Measurements from ENCODE around the gene SMIM45.

The SMIM45 gene

GRCh38 chr22:41951898-41952474 lies at the start of gene SMIM45:
TSS of gene SMIM45 (plus strand) at chr22:41952150.
- no peaks in the 10 kb centered on the region for H3K27me3 ChIP-seq
- H3K27ac ChIP-seq, result no peak within 1 kb of the TSS
- H3K4me1 ChIP-seq, result no peaks in the 10 kb centered on the region
- DNase-seq (ENCODE audit: low spot score), result no peak
- no peak within 1 kb of the TSS for H3K4me3 ChIP-seq
- TF ChIP-seq, protein P1, sequence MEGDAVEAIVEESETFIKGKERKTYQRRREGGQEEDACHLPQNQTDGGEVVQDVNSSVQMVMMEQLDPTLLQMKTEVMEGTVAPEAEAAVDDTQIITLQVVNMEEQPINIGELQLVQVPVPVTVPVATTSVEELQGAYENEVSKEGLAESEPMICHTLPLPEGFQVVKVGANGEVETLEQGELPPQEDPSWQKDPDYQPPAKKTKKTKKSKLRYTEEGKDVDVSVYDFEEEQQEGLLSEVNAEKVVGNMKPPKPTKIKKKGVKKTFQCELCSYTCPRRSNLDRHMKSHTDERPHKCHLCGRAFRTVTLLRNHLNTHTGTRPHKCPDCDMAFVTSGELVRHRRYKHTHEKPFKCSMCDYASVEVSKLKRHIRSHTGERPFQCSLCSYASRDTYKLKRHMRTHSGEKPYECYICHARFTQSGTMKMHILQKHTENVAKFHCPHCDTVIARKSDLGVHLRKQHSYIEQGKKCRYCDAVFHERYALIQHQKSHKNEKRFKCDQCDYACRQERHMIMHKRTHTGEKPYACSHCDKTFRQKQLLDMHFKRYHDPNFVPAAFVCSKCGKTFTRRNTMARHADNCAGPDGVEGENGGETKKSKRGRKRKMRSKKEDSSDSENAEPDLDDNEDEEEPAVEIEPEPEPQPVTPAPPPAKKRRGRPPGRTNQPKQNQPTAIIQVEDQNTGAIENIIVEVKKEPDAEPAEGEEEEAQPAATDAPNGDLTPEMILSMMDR (IDR thresholded peaks at IDR 0.05), result no peak
- no peaks in the 10 kb centered on the region for H3K36me3 ChIP-seq
- H3K9me3 ChIP-seq, result no peaks in the 10 kb centered on the region

DNA sequence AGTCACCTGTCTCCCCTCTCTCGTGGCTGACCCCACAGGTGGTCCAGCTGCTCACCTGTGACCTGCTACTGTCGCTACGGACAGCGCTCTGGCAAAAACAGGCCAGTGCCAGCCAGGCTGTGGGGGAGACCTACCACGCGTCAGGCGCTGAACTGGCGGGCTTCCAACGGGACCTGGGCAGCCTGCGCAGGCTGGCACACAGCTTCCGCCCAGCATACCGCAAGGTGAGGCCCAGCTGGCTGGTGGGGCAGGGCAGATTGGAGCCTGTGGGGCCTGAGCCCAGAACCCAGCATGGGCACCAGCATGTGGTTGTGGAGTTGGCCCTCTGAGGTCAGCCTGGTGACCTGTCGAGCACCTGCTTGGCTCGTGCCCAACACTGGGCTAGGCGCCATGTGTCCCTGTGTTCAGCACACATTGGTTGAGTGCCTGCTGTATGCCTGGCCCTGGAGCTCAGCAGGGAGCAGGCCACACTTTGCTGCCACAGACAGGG lies 49.0 kb upstream of the SMIM45 start:
- Histone ChIP-seq H3K27ac (peak overlapping the region; percentile 54 to 67), H3K36me3 (peaks cover 34% of the 10 kb centered on the region)
- TF ChIP-seq, protein P1 (IDR thresholded peaks at IDR 0.05), result no peak

GRCh38 chr22:41904450-41905410 lies 47.2 kb upstream of the SMIM45 start:
- H3K36me3 ChIP-seq, result peaks cover 30% of the 10 kb centered on the region
- no peak overlapping the region for H3K27ac ChIP-seq
- TF ChIP-seq, protein P1 (IDR thresholded peaks at IDR 0.05), result no peak
- no peaks in the 10 kb centered on the region for H3K9me3 ChIP-seq
- no peak for DNase-seq (ENCODE audit: low spot score)
- no peak overlapping the region for H3K4me3 ChIP-seq
- H3K4me1 ChIP-seq, result peaks cover 0 to 28% of the 10 kb centered on the region in 2 donors
- H3K27me3 ChIP-seq, result no peaks in the 10 kb centered on the region

More for the DNA sequence above, 49.0 kb upstream of the SMIM45 start:
- Histone ChIP-seq H3K9me3 (no peaks in the 10 kb centered on the region), H3K4me3 (no peak overlapping the region), H3K4me1 (peaks cover 0 to 34% of the 10 kb centered on the region in 2 donors), H3K27me3 (no peaks in the 10 kb centered on the region)
- DNase-seq (ENCODE audit: low spot score), result no peak

GRCh38 chr22:41905411-41906202 lies 46.3 kb upstream of the SMIM45 start:
- no peak for DNase-seq (ENCODE audit: low spot score)
- Histone ChIP-seq H3K27ac (no peak overlapping the region), H3K4me3 (no peak overlapping the region), H3K9me3 (no peaks in the 10 kb centered on the region), H3K36me3 (peaks cover 22% of the 10 kb centered on the region), H3K4me1 (peaks cover 0 to 28% of the 10 kb centered on the region in 2 donors), H3K27me3 (peaks cover 0 to under 1% of the 10 kb centered on the region in 2 donors)
- TF ChIP-seq, protein P1 (IDR thresholded peaks at IDR 0.05), result no peak

DNA sequence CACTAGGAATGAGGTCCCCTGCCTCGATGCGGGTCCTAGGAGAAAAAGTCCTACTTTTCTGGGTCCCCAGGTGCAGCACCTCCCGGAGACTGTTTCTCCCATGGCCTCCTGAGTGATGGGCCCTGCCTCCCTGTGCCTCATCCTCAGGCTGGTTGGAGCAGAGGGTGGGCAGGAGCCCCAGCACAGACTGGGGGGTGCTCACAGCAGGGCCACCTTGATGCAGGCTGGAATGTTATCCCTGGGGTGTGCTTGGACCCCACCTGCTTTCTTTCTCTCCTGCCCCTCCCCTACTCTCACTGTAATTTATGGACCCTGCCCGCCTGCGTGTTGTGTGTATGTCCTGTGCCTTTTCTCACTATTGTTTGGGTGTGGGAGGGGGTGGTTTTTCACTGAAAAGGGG lies 45.1 kb upstream of the SMIM45 start:
- Histone ChIP-seq H3K4me1 (peaks cover 0 to 35% of the 10 kb centered on the region in 2 donors), H3K27ac (no peak overlapping the region), H3K36me3 (peaks cover 16% of the 10 kb centered on the region), H3K9me3 (no peaks in the 10 kb centered on the region), H3K27me3 (peaks cover 0 to 11% of the 10 kb centered on the region in 2 donors), H3K4me3 (no peak overlapping the region)
- DNase-seq (ENCODE audit: low spot score), result no peak
- TF ChIP-seq, protein P1 (IDR thresholded peaks at IDR 0.05), result no peak
